HG02884 (cell line): Measurements from ENCODE around the gene CSNK2A2.

Experiments used
- ATAC-seq: cut with Tn5 transposase; IDR thresholded peaks from one replicate; pipeline ENCODE4 v1.9.1; 2021; ENCODE audit warnings: mild to moderate bottlenecking, moderate library complexity; ENCODE audit not compliant: unreplicated experiment

The CSNK2A2 gene

DNA sequence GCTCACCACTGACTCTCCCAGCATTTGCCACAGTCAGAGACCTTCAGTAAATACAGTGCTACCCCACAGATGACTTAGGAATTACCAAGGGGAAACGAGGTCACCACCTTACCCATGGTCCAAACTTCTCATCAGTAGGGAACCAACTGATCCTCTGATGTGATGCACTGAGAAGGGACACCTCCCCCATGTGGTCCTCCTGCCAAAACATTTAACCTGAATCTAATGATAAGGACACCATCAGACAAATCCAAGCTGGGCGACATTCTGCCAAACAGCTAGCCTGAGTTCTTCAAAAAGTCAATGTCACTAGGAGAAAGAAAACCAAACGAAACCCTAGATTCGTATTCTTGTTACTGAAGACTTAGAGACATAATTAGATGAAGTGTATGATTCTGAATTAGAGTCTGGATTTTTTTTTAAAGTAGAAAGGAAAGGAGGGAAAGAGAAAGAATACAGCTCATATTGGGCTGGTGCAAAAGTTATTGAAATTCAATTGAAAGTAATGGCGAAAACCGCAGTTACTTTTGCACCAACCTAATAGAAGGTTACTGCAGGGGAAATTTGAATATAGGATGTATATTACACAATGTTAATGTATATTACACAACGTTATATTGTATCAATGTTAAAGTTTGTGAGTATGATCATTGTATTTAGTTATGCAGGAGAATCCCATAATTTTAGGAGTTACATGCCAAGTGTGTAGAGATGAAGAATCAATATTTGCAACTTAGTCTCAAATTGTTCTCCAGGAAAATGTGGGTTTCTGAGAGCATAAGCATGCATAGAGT lies 2.3 kb upstream of the CSNK2A2 start:
- ATAC-seq, result no peak

DNA sequence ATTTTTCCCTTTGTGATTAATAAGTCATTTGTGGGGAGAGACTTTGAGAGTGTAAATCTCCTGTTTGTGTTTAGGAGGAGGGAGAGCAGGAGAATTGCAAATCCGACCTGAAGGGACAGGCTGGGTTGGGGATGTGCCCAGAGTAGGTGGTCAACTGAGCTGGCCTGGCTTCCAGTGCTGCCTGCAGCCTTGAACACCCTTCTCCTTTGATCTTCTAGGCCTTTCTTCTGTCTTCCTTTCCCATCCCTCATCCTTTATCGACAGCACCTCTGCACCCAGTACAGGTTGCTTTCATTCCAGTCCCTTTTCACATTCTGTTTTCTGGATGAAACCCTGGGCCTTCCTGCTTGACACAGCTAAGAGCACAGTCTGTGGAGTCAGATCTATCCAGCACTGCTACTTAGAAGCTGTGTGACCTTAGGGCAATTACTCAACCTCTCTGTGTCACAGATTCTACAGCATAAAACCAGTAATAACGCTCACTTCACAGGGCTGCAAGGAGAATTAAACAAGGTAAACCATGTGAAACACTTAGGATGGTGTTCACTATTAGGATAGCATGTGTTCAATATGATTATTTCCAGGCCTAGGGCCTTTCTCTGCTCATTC lies 1.0 kb upstream of the CSNK2A2 start:
- no peak for ATAC-seq

DNA sequence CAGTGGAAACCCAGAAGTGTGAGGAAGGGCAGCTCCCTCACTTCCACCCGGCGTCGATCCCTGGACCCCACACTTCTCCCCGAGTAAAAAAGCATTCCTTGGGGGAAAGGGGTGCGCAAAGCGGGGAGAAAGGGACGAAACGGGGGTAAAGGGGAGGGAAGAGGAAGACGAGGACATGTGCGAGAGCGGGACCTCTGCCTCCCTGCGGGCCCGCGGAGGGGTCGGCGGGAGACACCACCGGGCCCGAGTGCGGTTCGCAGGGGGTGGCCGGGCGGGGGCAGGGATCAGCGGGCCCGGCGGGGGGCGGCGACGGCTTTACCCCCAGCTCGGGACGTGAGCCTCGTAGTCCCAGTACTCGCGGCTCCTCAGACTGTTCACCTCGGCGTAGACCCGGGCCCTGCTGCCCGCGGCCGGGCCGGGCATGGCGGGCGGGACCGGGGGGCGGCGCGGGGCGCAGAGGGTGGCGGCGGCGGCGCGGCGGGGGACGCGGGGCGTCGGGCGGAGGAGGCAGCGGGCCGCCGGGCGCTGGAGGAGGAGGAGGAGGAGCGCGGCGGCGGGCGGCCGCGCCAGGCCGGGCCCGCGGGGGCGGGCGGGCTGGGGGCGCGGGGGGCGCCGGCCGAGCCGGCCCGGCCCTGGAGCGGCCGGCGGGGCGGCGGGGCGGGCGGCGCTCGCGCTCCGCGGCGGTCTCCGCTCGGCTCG lies 443 bp downstream of the CSNK2A2 start:
- ATAC-seq, result peak; percentile 33

DNA sequence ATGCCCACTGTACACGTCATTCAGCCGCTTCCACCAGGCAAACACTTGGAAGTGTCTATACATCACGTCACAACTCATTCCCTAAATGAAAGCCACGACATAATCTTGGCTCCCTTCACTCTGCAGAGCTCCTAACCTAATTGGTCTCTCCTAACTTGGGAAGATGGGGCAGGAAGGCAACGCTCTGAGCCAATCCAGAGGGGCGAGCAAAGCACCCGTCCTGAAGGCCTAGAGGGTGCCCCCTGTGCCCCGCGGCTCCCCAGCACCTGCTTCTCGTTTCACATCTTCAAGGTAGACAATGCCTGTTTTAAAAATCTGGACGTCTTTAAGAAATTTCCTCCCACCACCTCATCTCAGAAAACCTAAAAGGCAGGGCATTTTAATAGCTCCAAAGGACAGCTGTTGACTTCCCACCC lies 1.0 kb downstream of the CSNK2A2 start:
- no peak for ATAC-seq

DNA sequence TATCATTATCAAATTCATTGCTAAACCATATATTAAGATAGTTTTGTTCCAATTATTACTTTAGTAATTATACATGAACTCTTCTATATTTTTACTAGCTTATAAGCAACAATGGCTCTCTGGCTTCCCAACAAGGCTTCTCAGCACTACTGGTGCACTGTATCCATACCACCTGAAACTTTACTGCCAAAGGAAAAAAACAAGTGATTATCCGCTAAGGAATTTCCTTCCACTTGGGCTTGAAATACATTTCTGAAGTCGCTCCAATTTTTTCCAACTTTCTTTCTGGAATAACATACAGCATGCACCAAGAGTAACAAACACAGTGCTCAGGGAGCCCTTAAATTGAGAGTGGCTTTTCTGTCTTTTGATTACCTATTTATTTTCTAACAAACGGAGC lies 2.1 kb downstream of the CSNK2A2 start:
- no peak for ATAC-seq

DNA sequence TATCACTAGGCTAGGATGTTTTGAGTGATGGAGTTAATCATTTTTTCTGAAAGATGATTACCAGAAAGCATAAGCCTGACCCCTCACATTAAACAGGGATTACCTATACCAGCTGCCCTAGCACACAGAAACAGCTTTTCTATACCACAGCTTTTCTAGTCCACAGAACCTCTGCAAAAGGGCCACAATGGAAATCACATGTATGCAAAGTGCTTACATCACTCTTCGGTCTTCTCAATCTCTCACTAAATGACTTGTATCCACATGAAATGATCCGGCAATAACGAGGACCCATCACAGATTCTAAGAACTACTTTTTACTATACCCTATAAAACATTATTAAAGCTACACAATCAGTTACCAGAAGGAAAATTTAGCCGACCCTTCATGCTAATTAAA lies 2.6 kb downstream of the CSNK2A2 start:
- no peak for ATAC-seq

DNA sequence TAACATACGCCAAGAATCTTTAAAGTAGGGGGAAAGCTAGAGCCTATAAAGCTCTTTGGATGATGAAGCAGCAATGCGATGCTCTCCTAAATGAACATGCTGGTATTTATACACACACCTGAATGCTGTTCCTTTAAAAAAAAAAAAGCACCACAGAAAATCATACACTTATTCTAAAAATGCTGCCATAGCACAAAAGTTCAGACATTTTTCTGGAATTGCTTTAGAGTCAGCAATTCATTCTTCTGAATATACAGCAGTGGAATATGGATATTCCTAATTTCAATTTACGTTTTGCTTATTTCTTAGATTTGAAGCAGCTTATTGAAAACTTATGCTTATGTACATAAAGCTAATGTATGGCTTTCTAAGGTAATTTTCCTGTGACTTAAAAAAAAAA lies 3.1 kb downstream of the CSNK2A2 start:
- no peak for ATAC-seq

DNA sequence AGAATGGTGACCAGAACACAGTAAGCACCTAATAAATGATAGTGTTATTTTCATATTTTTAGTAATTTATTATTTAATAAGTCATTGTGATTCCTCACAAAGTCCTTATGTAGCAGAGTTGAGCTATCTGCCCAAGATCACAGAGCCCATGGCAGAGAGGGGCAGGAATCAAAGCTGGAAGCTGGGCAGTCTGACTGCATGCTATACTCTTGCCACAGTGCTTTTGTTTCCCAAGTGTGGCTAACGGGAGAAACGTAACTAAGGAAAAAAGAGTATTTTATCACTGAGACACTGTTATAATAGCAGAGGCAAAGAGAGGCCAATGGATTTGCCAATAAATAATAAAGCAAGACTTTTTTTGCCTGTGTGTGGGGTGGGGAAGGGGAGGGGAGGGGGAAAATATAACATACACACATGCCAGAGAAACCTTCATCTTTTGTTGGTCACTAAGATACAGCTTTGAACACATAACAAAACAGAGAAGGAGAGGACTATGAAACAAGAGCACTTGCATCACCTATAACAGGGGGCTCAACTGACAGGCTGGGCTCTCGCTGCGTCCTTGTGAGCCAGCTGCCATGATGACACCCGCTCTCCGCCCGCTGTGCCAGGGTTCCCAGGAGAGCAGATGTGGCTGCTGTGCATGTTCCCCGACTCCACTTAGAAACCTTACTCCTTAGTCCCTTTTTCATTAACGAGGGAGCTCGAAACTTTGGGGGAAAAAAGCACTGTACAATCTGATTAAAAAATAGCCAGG lies 10.1 kb downstream of the CSNK2A2 start:
- no peak for ATAC-seq

DNA sequence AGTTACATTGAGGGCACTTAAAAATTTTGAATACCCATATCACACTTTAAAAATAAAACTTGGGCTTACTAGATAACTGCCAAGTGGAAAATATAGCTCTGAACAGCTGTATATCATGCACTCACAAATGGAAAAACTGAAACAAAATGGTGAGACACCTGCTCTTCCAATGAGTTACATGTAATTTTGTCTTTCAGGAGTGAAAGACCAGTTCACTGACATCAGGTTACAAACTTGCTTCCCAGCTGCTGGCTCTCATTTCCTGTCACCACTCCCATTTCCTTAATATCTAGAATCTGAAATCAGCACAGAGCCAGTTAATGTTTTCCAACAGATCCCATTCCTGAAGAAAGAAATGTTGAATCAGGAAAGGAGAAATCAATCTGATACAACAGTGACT lies 10.8 kb downstream of the CSNK2A2 start:
- ATAC-seq, result no peak

DNA sequence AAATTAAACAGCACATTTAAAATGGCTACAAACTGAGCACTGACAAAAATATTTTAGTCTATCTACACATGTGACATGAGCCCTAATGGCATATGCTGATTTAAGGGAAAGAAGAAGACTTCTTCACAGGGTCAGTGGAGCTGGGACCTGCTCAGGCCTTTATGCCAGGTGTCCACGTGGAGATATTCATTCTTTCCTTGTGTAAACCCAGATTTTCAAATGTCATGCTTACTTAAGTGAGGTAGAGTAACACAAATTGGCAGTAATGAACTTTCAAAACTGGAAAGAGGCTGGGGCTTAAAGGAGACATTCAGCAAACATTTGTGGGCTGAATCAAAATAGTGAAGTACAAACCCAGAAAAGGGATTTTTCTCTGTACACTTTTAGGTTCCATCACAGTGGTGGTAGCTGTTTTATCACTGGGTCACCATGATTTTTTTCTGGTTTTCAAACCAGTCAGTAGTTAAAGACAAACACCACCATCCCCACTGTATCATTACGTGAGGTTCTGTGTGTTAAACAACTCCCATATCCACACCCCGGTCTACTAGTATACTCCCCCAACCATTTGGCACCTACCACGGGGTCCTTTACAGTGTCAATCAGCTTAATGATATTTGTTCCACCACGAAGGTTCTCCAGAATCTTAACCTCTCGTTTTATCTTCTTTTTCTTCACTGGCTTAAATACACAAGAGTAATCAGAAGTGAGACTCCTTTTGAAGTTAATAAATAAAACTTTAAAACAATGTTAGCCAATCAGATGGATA lies 11.5 kb downstream of the CSNK2A2 start:
- ATAC-seq, result no peak

DNA sequence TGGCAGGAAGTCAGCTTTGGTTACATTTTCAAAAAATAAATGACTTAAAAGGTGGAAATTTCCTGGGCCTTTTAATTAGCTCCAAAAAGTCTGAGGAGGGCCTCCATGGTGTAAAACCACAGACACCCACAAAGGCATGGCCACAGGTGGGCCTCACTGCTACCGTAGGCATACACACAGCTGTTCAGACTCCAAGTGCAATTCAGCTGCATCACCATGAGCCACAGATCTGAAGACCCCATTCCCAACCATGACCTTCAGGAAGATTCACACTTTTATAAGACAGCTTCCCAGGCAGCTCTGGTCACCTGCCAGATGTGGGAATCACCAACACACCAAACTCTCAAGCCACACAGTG lies 20.6 kb downstream of the CSNK2A2 start:
- ATAC-seq, result no peak

DNA sequence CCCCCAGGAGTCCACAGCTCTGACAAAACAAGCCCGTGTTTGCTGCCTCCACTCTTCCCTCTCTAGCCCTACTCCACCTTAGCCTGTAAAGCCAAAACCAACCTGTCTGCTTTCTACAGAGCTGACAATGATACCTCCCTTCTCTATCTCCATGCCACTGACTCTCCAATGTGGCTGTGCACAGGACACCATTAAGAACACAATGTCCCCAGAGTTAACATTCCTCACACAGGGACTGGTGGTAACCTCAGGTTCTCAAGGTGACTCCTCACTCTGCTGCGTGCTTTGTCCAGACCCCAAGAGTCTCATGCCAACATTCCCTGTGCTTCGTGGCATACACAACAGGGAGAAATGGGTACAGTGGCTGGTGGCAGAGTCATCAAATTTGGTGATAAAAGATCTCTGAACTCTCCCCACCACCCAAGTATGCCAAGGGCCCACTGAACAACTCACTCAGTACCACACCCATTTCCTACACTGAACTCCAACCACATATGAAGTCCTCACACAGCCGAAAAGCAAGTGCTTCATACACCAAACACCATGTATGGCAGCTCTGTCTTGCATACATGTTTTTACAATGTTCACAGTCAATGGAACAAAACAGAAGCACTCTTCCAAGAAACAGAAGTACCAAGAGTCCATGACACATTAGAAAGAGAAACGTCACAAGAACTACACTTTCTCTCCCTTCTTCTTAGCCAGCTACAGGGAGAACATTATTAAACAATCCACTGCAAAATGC lies 21.1 kb downstream of the CSNK2A2 start:
- ATAC-seq, result no peak

DNA sequence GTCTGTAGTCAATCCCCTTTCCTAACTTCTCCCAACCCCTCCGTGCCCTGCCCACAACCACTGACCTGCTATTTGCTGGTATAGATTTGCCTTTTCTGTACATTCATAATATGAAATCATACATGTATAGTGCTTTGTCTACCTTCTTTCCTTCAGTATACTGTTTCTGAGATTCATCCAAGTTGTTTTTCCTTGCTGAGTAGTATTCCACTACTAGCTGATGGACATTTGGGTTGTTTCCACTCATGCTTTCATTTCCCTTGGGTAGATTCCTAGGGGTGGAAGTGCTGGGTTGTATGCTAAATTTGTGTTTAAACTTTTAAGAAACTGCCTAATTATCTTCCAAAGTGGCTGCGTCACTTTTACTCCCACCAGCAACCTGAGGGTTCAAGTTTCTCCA lies 27.7 kb downstream of the CSNK2A2 start:
- ATAC-seq, result no peak

DNA sequence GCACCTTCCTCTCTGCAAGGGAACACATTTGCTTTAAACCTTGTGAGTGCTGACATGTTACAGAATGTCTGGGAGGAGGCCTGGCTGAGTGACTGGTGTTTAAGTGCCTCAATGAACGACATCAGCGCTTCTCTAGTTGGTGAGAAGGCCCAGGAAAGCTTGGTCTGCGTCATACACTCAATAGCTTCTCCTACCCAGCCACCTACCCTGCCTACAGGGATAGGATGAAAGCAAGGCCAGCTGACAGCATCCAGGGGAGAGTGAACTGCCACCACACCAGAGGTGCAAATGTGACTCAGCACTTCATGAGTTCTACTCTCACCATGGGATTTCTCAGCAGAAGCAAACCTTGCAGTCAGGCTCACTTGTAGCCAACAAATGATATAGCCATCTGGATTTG lies 37.1 kb downstream of the CSNK2A2 start:
- no peak for ATAC-seq

DNA sequence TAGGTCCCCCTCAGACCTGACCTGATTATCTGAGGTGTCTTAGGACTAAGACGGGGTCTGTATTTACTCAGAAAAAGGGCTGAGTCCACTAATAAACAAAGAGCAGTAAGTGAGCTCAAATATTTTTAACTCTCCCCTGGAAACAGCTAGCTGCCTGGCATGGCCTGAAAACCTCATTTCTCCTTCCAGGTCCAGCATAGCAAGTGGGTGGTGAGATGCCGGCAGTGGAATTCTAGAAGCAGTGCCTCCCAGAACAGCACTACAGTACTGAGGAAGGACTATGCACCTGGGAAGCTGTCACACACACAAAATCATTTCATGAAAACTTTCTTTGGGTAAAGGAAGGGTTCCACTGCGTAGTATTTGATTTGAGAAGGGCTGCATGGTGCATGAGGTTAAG lies 39.2 kb downstream of the CSNK2A2 start:
- no peak for ATAC-seq

DNA sequence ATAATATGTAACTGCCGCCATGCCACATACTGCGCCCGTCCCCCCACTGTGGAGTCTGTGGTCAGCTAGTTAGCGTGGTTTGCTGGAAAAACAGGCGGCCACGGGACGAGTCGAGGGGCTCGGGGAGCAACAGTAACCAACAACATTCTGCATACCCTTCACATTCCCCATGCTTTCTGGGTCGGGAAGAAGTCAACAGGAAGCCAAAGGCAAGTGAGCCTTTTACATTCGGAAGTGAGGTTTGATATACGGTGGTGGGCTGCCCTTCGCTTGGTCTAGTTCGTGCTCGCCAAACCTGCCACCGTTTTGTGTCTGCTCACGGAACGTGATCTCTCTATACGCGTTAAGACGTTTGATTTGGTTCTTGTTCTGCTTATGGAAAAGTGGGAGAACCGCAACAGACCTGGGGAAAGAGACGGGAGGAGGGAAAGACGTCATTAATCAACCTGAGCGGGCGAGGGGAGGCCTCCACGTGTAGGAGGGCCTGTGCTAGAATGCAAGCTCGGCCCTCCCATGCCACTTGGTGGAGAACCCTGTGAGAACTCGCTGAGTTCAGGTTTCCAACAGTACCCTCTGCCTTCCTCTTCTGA lies 39.9 kb downstream of the CSNK2A2 start:
- no peak for ATAC-seq

DNA sequence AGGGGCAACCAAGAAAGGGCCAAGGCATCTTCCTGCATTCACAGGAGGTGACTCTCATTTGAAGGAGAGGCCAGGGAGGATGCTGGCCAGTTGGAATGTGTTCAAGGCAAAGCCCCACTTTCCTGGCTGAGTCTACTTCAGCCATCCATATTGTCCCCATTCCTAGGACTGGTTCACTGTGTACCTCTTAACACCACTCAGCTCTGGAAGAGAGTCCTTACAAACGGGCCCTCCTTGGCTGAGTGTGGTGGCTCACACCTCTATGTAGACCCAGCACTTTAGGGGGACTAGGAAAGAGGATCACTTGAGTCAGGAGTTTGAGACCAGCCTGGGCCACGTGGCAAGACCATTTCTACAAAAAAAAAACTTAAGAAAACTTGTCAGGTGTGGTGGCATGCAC lies 40.7 kb downstream of the CSNK2A2 start:
- no peak for ATAC-seq

DNA sequence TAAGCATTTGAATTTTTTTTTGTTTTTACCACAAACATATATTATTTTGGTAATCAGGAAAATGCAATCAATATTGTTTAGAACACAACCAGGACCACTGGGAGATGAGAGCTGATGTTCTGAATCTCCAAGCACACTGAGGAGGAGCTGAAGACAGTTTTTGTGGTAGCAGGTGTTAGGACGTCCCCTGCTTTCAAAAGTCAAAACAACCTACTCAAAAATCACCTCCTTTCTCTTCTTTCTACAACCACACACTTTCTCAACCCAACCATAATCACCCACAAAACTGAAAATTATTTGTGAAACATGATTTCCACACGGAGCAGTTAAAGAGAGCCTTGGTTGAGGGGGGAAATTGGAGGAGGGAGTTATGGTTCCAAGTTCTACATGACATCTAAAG lies 42.1 kb downstream of the CSNK2A2 start:
- ATAC-seq, result no peak

DNA sequence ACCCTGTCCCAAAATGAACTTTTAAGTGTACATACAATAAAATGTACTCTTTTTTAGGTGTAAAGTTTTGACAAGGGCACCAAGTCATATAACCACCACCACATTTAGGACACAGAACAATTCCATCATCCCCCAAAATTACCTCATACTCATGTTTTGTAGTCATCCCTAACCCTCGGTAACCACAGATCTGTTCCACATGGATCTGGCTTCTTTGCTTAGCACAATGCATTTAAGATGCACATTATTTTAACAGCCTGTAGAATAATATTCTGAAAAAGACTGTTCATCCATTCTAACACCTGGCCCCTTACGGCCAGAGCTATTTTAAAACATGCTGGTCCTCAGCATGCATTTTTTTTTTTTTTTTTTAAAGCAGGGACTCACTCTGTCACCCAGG lies 43.6 kb downstream of the CSNK2A2 start:
- ATAC-seq, result no peak
